ENCODE data around the gene EPHA2.

GRCh38 chr1:16184557-16185303, 28.9 kb upstream of the EPHA2 start:
- no peak for TF ChIP-seq TAF1 (IDR thresholded peaks at IDR 0.05; ENCODE audit: borderline replicate concordance, insufficient read depth, low read length)
- no peak for TF ChIP-seq REST (IDR thresholded peaks at IDR 0.05; ENCODE audit: insufficient read depth in 1 of 2, low read depth in 2 of 2, low read length in 2 of 2)

All from PFSK-1 (cell line).